Pancreas (tissue), 10 donors: ENCODE measurements around the gene TUBA4B. TPM values are rescaled to one million over a fixed set of nuclear protein-coding genes. Genes with fewer than 3 reads are reported as not detected.
A peak's percentile ranks its signal among the peaks of the same experiment; 100 is the strongest.

ENCODE experiments used
- ATAC-seq, 4 donors: fragments of 200-7000 bp; cut with Tn5 transposase; one replicate each; pipeline versions ENCODE4 v1.8.0 to v1.9.1; 2020; ENCODE audit warnings: mild to moderate bottlenecking in 4 of 4, moderate library complexity in 4 of 4
- DNase-seq, 6 donors: peaks; one replicate each; pipeline ENCODE4 v3.0.0-alpha.2; 2020
- FAIRE-seq: peaks from 2 replicates; lab custom pipeline; 2012; peaks lifted over from hg19 to GRCh38; lab: Jason Lieb, UNC
- H3K27ac ChIP-seq, 4 donors: fragments of 200-600 bp; sonication (generic); 1 replicate in 3 of 4; 2 replicates in 1 of 4; pipeline versions ENCODE4 v1.5.0 to v1.8.0; 2020
- H3K27me3 ChIP-seq, 4 donors: fragments of 200-600 bp; one replicate each; pipeline ENCODE4 v1.8.0; 2021
- H3K36me3 ChIP-seq, 3 donors: fragments of 200-600 bp; sonication (generic) in 1 of 3; one replicate each; pipeline versions ENCODE4 v1.5.0 to v1.8.0; 2020 to 2021
- H3K4me1 ChIP-seq, 3 donors: fragments of 200-600 bp; one replicate each; pipeline ENCODE4 v1.8.0; 2021
- H3K4me3 ChIP-seq, 4 donors: fragments of 200-600 bp; sonication (generic) in 2 of 4; one replicate each; pipeline versions ENCODE4 v1.5.0 to v1.8.0; 2020 to 2021
- H3K9me3 ChIP-seq, 4 donors: fragments of 200-600 bp; one replicate each; pipeline ENCODE4 v1.8.0; 2021
- WGBS, 2 donors: extraction: QIAGEN DNeasy Blood & Tissue Kit; methylation state at CpG; one replicate each; pipeline ENCODE4 v1.1.7; 2013; 5-methylcytosine and 5-hydroxymethylcytosine counted together
- intact Hi-C, 3 donors: fragments of 100-400 bp; cut with DNase I; formaldehyde crosslinking; loops; one replicate each; pipeline versions ENCODE4 v1.11.1 to v1.14.2; 2022
- polyA plus RNA-seq, 2 donors: library from polyadenylated mRNA; stranded (reverse); fragments of 200-250 nt; gene quantifications; one replicate each; pipeline ENCODE4 v1.2.3, GENCODE V29; 2013
- total RNA-seq, 6 donors: library from RNA; stranded (reverse); fragmentation: NEBNext Ultra II Directional in 4 of 6; extraction: Animal tissue kit (Norgen Biotek cat#: 25700) in 4 of 6; gene quantifications; one replicate each; pipeline versions ENCODE4 v1.2.1 to v1.2.4, GENCODE V29; 2021 to 2023
- TF ChIP-seq, protein P1 (sequence below), 4 donors: fragments of 200-600 bp; sonication (generic) in 3 of 4; IDR thresholded peaks; one replicate each; pipeline versions ENCODE4 v1.5.0 to v1.8.0; 2021; ENCODE audit warnings: antibody characterized with exemption in 4 of 4
- donor health status: healthy with polysubstance abuse.
- donor health status: DM: no; HTN: no; CAD: no; lungs with moderate emphysema.
- donor health status: DM: no; HTN: no; CAD: no.
- donor health status: control.
- donor health status: control.
- donor health status: Bipolar disorder and iron deficiency.
- donor health status: DM: yes; HTN: yes; CAD: no.
- donor health status: DM: no; HTN: no; CAD: no.
- donor health status: DM: no; HTN: no; CAD: no.
- donor health status: DM: yes; HTN: yes; CAD: no.

Gene TUBA4B
- total and polyA plus RNA-seq, 8 donors = not detected

DNA sequence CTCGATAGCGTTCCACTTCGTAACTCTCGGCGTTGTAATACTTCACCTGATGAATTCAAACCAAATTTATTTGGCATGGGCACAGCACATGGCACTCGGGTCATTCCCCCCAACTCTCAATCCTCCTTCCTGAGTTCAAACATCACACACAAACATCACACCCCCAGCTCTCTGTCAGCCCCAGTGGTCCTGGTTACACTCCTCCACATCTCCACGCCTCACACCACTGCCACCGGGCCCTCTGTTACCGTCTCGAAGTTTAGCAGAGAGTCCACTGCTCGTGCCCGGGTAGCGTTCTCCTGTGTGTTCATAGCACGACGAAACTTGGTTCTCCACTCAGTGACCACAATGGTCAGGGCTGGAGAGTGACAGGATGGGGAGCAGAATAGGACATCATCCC lies 38.9 kb upstream of the TUBA4B start:
- Histone ChIP-seq H3K36me3 (peaks cover 0 to 8% (median 0%) of the 10 kb centered on the region in 3 donors), H3K9me3 (no peaks in the 10 kb centered on the region), H3K27me3 (no peaks in the 10 kb centered on the region), H3K27ac (no peak overlapping the region), H3K4me3 (no peak overlapping the region), H3K4me1 (peaks cover 1 to 15% (median 12%) of the 10 kb centered on the region in 3 donors)
- no peak for ATAC-seq
- no peak for DNase-seq
- TF ChIP-seq, protein P1, sequence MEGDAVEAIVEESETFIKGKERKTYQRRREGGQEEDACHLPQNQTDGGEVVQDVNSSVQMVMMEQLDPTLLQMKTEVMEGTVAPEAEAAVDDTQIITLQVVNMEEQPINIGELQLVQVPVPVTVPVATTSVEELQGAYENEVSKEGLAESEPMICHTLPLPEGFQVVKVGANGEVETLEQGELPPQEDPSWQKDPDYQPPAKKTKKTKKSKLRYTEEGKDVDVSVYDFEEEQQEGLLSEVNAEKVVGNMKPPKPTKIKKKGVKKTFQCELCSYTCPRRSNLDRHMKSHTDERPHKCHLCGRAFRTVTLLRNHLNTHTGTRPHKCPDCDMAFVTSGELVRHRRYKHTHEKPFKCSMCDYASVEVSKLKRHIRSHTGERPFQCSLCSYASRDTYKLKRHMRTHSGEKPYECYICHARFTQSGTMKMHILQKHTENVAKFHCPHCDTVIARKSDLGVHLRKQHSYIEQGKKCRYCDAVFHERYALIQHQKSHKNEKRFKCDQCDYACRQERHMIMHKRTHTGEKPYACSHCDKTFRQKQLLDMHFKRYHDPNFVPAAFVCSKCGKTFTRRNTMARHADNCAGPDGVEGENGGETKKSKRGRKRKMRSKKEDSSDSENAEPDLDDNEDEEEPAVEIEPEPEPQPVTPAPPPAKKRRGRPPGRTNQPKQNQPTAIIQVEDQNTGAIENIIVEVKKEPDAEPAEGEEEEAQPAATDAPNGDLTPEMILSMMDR (IDR thresholded peaks at IDR 0.05) = no peak
- FAIRE-seq = no peak
- intact Hi-C loops = no loop called here
- WGBS, 2 donors = 93 to 96% methylated on average over 15 of the region's 15 CpGs

DNA sequence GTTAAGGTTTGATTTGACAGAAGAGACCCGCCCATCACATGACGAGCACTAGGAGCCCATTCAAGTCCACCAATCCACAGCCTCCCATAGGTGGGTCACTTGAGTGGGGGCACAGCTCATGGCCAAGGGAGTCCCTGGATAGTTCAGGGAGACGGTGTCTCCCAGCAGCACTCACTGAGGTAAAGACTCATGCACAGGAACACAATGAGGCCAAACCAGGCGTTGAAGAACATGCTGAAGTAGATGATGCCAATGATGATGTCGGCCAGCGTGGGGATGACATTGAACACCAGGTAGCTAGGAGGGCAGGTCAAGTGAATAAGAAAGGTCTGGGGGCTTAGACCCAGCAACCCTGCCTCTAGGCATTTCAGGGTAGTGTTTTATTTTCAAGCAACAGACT lies 38.3 kb upstream of the TUBA4B start:
- intact Hi-C loops = no loop called here
- H3K4me3 ChIP-seq = no peak overlapping the region

DNA sequence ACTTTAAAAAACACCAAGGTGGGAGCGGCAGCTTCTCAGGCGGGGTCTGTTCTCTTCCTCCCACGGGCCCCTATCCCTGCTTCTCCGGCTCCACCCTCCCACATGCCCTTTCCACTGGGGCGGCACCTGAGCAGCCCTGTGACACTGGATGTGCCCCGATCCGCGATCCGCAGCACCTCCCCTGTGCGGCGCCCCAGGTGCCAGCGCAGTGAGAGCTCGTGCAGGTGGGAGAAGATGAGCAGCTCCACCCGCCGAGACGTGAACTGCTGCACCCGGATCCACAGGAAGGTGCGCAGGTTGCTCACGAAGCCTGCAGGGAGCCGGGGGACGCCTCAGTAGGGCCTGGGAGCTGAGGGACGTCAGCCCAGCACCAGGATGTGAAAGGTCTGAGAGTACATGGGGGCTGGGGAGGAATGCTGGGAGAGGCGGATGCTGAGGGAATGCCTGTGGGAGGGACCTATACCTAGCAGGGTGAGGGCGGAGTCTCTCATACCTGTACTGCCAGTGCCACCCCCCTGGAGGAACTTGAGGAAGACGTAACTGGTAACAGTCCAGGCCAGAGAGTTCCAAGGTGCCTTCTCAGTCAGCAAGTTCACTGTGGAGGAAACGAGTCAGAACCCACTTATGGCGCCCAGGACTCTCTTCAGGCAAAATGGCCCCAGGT lies 37.0 kb upstream of the TUBA4B start:
- Histone ChIP-seq H3K4me1 (peaks cover 7 to 20% (median 17%) of the 10 kb centered on the region in 3 donors), H3K4me3 (no peak overlapping the region), H3K9me3 (no peaks in the 10 kb centered on the region), H3K27ac (no peak overlapping the region), H3K27me3 (no peaks in the 10 kb centered on the region), H3K36me3 (peaks cover 0 to 21% (median 0%) of the 10 kb centered on the region in 3 donors)
- ATAC-seq (no peak), FAIRE-seq (no peak), DNase-seq (peak in 1 of 6 donors; percentile 70)
- intact Hi-C loops = no loop called here
- 88 to 92% methylated on average over 26 to 27 of the region's 27 CpGs for WGBS, 2 donors
- TF ChIP-seq, protein P1 (IDR thresholded peaks at IDR 0.05) = no peak

More for the DNA sequence above, 38.3 kb upstream of the TUBA4B start:
- no peak for ATAC-seq
- H3K4me1 ChIP-seq = peaks cover 7 to 20% (median 17%) of the 10 kb centered on the region in 3 donors
- H3K36me3 ChIP-seq = peaks cover 0 to 11% (median 0%) of the 10 kb centered on the region in 3 donors
- no peak for DNase-seq
- H3K9me3 ChIP-seq = no peaks in the 10 kb centered on the region
- H3K27me3 ChIP-seq = no peaks in the 10 kb centered on the region
- TF ChIP-seq, protein P1 (IDR thresholded peaks at IDR 0.05) = no peak
- 88 to 94% methylated on average over 6 of the region's 6 CpGs for WGBS, 2 donors
- H3K27ac ChIP-seq = no peak overlapping the region
- FAIRE-seq = no peak

DNA sequence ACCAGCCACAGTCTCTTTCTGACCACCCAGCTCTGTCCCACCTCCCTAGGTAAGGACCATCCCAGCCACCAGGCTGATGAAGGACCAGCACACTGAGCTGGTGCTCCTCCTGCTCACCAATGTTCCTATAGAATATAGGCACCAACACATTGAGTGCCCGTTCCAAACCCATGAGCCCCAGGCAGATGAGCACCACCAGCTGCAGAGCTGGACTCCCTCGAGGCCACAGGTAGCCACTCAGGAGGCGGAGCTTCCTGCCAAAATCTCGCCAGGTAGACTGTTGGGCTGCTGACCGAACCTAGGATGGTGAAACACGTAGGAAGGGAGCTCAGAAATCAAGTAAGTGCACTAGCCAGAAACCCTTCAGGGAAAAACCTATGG lies 36.5 kb upstream of the TUBA4B start:
- no peak overlapping the region for H3K4me3 ChIP-seq
- H3K27me3 ChIP-seq = no peaks in the 10 kb centered on the region
- TF ChIP-seq, protein P1 (IDR thresholded peaks at IDR 0.05) = no peak
- no peak for DNase-seq
- no peak for FAIRE-seq
- intact Hi-C loops = no loop called here
- H3K36me3 ChIP-seq = peaks cover under 1 to 26% (median 2%) of the 10 kb centered on the region in 3 donors
- no peaks in the 10 kb centered on the region for H3K9me3 ChIP-seq
- 82 to 84% methylated on average over 6 of the region's 6 CpGs for WGBS, 2 donors
- peaks cover 7 to 20% (median 17%) of the 10 kb centered on the region in 3 donors for H3K4me1 ChIP-seq
- no peak overlapping the region for H3K27ac ChIP-seq
- no peak for ATAC-seq

DNA sequence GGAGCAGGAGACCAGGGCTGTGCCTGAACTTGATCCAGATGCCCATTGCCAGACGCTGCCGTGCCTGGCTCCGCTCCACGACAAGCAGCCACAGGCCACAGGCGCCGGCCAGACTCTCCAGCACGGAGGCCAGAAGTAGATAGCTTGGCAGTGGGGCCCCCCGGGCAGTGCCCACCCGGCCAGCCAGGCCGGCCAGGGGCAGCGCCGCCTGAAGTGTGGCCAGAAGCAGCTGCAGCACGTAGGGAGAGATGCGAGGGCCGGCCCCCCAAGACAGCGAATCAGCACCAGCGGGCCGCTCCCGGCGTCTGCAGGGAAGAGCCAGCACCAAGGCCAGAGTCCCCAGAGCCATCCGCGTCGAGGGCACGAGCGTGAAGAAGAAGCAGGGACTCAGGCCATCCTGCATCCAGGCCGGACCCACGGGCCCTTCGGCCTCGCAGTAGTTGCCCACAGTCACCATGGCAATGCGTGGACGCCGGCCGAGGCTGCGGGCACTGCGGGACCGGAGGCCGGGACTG lies 34.8 kb upstream of the TUBA4B start:
- 1% methylated on average over 37 of the region's 37 CpGs for WGBS, 2 donors
- intact Hi-C loops = no loop called here
- Histone ChIP-seq H3K27ac (peak overlapping the region; percentile 74 to 84 (median 80)), H3K4me3 (peak overlapping the region; percentile 24 to 57 (median 42)), H3K27me3 (no peaks in the 10 kb centered on the region), H3K9me3 (no peaks in the 10 kb centered on the region), H3K4me1 (peaks cover 7 to 20% (median 17%) of the 10 kb centered on the region in 3 donors), H3K36me3 (peaks cover 4 to 35% (median 11%) of the 10 kb centered on the region in 3 donors)
- TF ChIP-seq, protein P1 (IDR thresholded peaks at IDR 0.05) = no peak
- ATAC-seq = peak; percentile 61 to 68 (median 63)
- no peak for FAIRE-seq
- peak; percentile 50 to 90 (median 76) for DNase-seq
